K562 (cell line): Measurements from ENCODE around the gene SNIP1. TPM values are rescaled to one million over a fixed set of nuclear protein-coding genes. Genes with fewer than 3 reads are reported as not detected.

Source experiments
- ATAC-seq: fragments of 200-7000 bp; cut with Tn5 transposase; 3 replicates; pipeline ENCODE4 v1.9.1; 2020; ENCODE audit warnings: moderate library complexity
- BruUV-seq: library from RNA; stranded (reverse); fragments of 400-500 nt; replicated peaks from 2 replicates; lab custom pipeline; 2021; lab: Mats Ljungman, UMichigan
- CTCF ChIA-PET: fragments of 300-600 bp; formaldehyde crosslinking; extraction: SDS; loops from one replicate; lab custom pipeline; 2021; ENCODE audit warnings: low intra/inter-chr PET ratio; lab: Yijun Ruan, JAX
- POLR2A ChIA-PET: fragments of 300-600, 350-650 bp; sonication (Branson Sonifier 250); formaldehyde crosslinking; extraction: SDS; loops from one replicate; lab custom pipeline; 2021; ENCODE audit warnings: antibody characterized with exemption, inconsistent platforms; lab: Yijun Ruan, JAX
- DNase-seq, 4 experiments: peaks; one replicate each; pipeline versions ENCODE4 v3.0.0 to v3.0.0-alpha.2; 2011 to 2018; ENCODE audit warnings: low spot score in 3 of 4, mixed read lengths in 3 of 4; ENCODE audit errors: extremely low read depth in 1 of 4
- FAIRE-seq: peaks from 2 replicates; lab custom pipeline; 2011; peaks lifted over from hg19 to GRCh38; lab: Jason Lieb, UNC
- H2AFZ ChIP-seq: 2 replicates; pipeline ENCODE4 v1.6.0; 2011; ENCODE audit warnings: low read depth, low read length, control low read depth, inconsistent platforms
- H3K27ac ChIP-seq: fragments of 200-600 bp; 3 replicates; pipeline ENCODE4 v1.8.0; 2011; ENCODE audit warnings: low read depth, mild to moderate bottlenecking, control low read depth, inconsistent platforms, low read length, moderate library complexity, mixed read lengths; ENCODE audit errors: extremely low read depth
- H3K27me3 ChIP-seq, 2 experiments: fragments of 300-600 bp in 1 of 2; 2 replicates in 1 of 2; 3 replicates in 1 of 2; pipeline versions ENCODE4 v1.6.0 to v1.8.0; 2011; ENCODE audit warnings: inconsistent platforms in 2 of 2, low read length in 2 of 2, mild to moderate bottlenecking in 1 of 2, mixed read lengths in 1 of 2, moderate library complexity in 1 of 2; ENCODE audit not compliant: control insufficient read depth in 2 of 2, insufficient read depth in 2 of 2
- H3K36me3 ChIP-seq: fragments of 300-600 bp; 3 replicates; pipeline ENCODE4 v1.8.0; 2011; ENCODE audit warnings: mild to moderate bottlenecking, low read length, inconsistent platforms; ENCODE audit not compliant: control insufficient read depth, insufficient read depth
- H3K4me1 ChIP-seq, 2 experiments: fragments of 200-600 bp in 1 of 2; replicated peaks in 1 of 2; 2 replicates in 1 of 2; 3 replicates in 1 of 2; pipeline versions ENCODE4 v1.5.1 to v1.8.0; 2011; ENCODE audit warnings: inconsistent platforms in 2 of 2, low read length in 2 of 2, mild to moderate bottlenecking in 1 of 2, mixed read lengths in 1 of 2, moderate library complexity in 1 of 2; ENCODE audit not compliant: control insufficient read depth in 2 of 2, insufficient read depth in 2 of 2
- H3K4me2 ChIP-seq: 2 replicates; pipeline ENCODE4 v1.6.1; 2011; ENCODE audit warnings: low read length, control low read depth, inconsistent platforms, mixed read lengths; ENCODE audit not compliant: insufficient read depth
- H3K4me3 ChIP-seq: fragments of 200-600 bp; sonication (generic), shearing (Covaris generic); 2 replicates; pipeline ENCODE4 v1.5.1; 2016; ENCODE audit warnings: control low read depth, inconsistent platforms
- H3K79me2 ChIP-seq: fragments of 200-600 bp; 3 replicates; pipeline ENCODE4 v1.8.0; 2011; ENCODE audit warnings: low read length, inconsistent platforms; ENCODE audit not compliant: control insufficient read depth, insufficient read depth
- H3K9ac ChIP-seq, 2 experiments: 2 replicates each; pipeline versions ENCODE4 v1.6.0 to v1.6.1; 2011; ENCODE audit warnings: low read depth in 2 of 2, low read length in 2 of 2, control low read depth in 1 of 2, inconsistent platforms in 1 of 2, mild to moderate bottlenecking in 1 of 2, mixed read lengths in 1 of 2; ENCODE audit not compliant: insufficient read depth in 1 of 2
- H3K9me1 ChIP-seq: one replicate; pipeline ENCODE4 v1.6.0; 2011; ENCODE audit warnings: inconsistent platforms, mild to moderate bottlenecking, low read length, moderate library complexity; ENCODE audit not compliant: control insufficient read depth, insufficient read depth
- H3K9me3 ChIP-seq: replicated peaks from 2 replicates; pipeline ENCODE4 v1.5.1; 2011; ENCODE audit warnings: low read depth, low read length, inconsistent platforms; ENCODE audit not compliant: control insufficient read depth, insufficient read depth
- H4K20me1 ChIP-seq: replicated peaks from 2 replicates; pipeline ENCODE4 v1.6.1; 2011; ENCODE audit warnings: low read length, inconsistent platforms, mixed read lengths; ENCODE audit not compliant: control insufficient read depth, insufficient read depth
- BDP1 ChIP-seq: IDR thresholded peaks from 3 replicates; pipeline ENCODE4 v1.6.1; 2011; ENCODE audit not compliant: insufficient read length, insufficient read depth
- BRCA1 ChIP-seq, 2 experiments: fragments of 450-650 bp in 1 of 2; sonication (generic) in 1 of 2; formaldehyde crosslinking in 1 of 2; IDR thresholded peaks; 2 replicates each; pipeline versions ENCODE4 v1.5.0 to v1.6.1; 2017 to 2020; ENCODE audit warnings: mild to moderate bottlenecking in 1 of 2, missing genetic modification reagents in 1 of 2
- CGGBP1 ChIP-seq: fragments of 250-450 bp; sonication (Bioruptor Pico); IDR thresholded peaks from 2 replicates; pipeline ENCODE4 v1.9.0; 2021; ENCODE audit warnings: mild to moderate bottlenecking
- E2F8 ChIP-seq: fragments of 450-650 bp; IDR thresholded peaks from 2 replicates; pipeline ENCODE4 v1.7.1; 2018; ENCODE audit warnings: mild to moderate bottlenecking, low read depth; ENCODE audit not compliant: partially characterized antibody
- EP300 ChIP-seq: IDR thresholded peaks from 2 replicates; pipeline ENCODE4 v1.6.1; 2012; ENCODE audit warnings: low read length, improper control_type of control experiment
- HDAC1 ChIP-seq, 2 experiments: fragments of 450-650 bp; IDR thresholded peaks; 2 replicates each; pipeline ENCODE4 v1.6.1; 2016 to 2017; ENCODE audit warnings: inconsistent platforms in 1 of 2, mild to moderate bottlenecking in 1 of 2, moderate library complexity in 1 of 2
- MCM5 ChIP-seq: fragments of 450-650 bp; IDR thresholded peaks from 2 replicates; pipeline ENCODE4 v1.6.1; 2016; ENCODE audit warnings: low read depth
- MECOM ChIP-seq: fragments of 250-450 bp; sonication (Bioruptor Pico); IDR thresholded peaks from 2 replicates; pipeline ENCODE4 v1.8.0; 2022; ENCODE audit warnings: inconsistent platforms
- PKNOX1 ChIP-seq: fragments of 450-650 bp; IDR thresholded peaks from 2 replicates; pipeline ENCODE4 v1.6.1; 2016
- PPARD ChIP-seq: fragments of 250-450 bp; sonication (Bioruptor Pico); IDR thresholded peaks from 2 replicates; pipeline ENCODE4 v1.8.0; 2022; ENCODE audit warnings: inconsistent platforms, mild to moderate bottlenecking, moderate library complexity
- PYGO2 ChIP-seq: fragments of 450-650 bp; IDR thresholded peaks from 2 replicates; pipeline ENCODE4 v1.6.1; 2016; ENCODE audit warnings: mild to moderate bottlenecking, missing genetic modification characterization, moderate library complexity, missing compliant biosample characterization
- SIX5 ChIP-seq, 2 experiments: IDR thresholded peaks; 2 replicates each; pipeline ENCODE4 v1.6.1; 2011; ENCODE audit warnings: low read length in 2 of 2, borderline replicate concordance in 1 of 2, low read depth in 1 of 2, mild to moderate bottlenecking in 1 of 2, moderate library complexity in 1 of 2; ENCODE audit not compliant: insufficient read depth in 1 of 2
- SP1 ChIP-seq: sonication (generic); formaldehyde crosslinking; IDR thresholded peaks from 2 replicates; pipeline ENCODE4 v1.8.1; 2022; ENCODE audit warnings: mild to moderate bottlenecking, missing genetic modification reagents
- TGIF2 ChIP-seq: sonication (generic); formaldehyde crosslinking; IDR thresholded peaks from 2 replicates; pipeline ENCODE4 v1.8.1; 2022; ENCODE audit warnings: mild to moderate bottlenecking, missing genetic modification reagents, moderate library complexity
- ZBTB2 ChIP-seq: fragments of 450-650 bp; IDR thresholded peaks from 2 replicates; pipeline ENCODE4 v1.6.1; 2016; ENCODE audit warnings: antibody characterized with exemption
- ZNF12 ChIP-seq: sonication (generic); formaldehyde crosslinking; IDR thresholded peaks from 2 replicates; pipeline ENCODE4 v1.4.0; 2020; ENCODE audit warnings: mild to moderate bottlenecking, missing genetic modification reagents
- ZNF124 ChIP-seq: sonication (generic); formaldehyde crosslinking; IDR thresholded peaks from 2 replicates; pipeline ENCODE4 v1.8.1; 2022; ENCODE audit warnings: missing genetic modification reagents
- WGBS: fragments of 100-300 bp; shearing (Covaris generic); methylation state at CpG from one replicate; pipeline ENCODE4 v1.1.6; 2016; ENCODE audit warnings: low coverage, mixed read lengths; ENCODE audit not compliant: insufficient coverage; ENCODE audit errors: missing lambda C conversion rate; 5-methylcytosine and 5-hydroxymethylcytosine counted together
- in situ Hi-C: fragments of 300-500 bp; cut with MboI; formaldehyde crosslinking; loops from 4 replicates; pipeline ENCODE4 v1.15.0; 2018; ENCODE audit warnings: inconsistent platforms, mixed read lengths
- intact Hi-C: fragments of 100-400 bp; cut with micrococcal nuclease; formaldehyde crosslinking; loops from 2 replicates; pipeline ENCODE4 v1.14.2; 2022
- polyA plus RNA-seq, 8 experiments: library from polyadenylated mRNA; depleted of rRNA in 4 of 8; stranded (reverse) in 5 of 8; unstranded in 3 of 8; fragments of >200 nt; fragmentation: Nextera tagmentation in 2 of 8; fragmentation: Illumina TruSeq in 1 of 8; extraction: Ambion mirVana in 2 of 8; extraction: Trizol in 1 of 8; gene quantifications; 2 replicates each; pipeline versions ENCODE4 v1.2.1 to v1.2.3, GENCODE V29; 2011 to 2014; ENCODE audit warnings: inconsistent platforms in 1 of 8, missing spikeins in 1 of 8
- total RNA-seq, 7 experiments: library from RNA; depleted of rRNA in 6 of 7; stranded (reverse); fragments of >200 nt in 6 of 7; fragmentation: Illumina TruSeq in 2 of 7; extraction: Trizol in 2 of 7; gene quantifications; 2 replicates each; pipeline versions ENCODE4 v1.2.1 to v1.2.3, GENCODE V29; 2011 to 2021; ENCODE audit warnings: low replicate concordance in 1 of 7

The SNIP1 gene
- total and polyA plus RNA-seq, 9 of the 15 experiments (the other 6 are each of a cell fraction or from before 2014, with no cell fraction given) = 2.9 to 25.9 (median 14.6) TPM

- intact Hi-C loops = loop anchor here (5.0 kb wide), 1 partner anchor 43 kb away; the partner anchor contains the start of gene DNALI1
- H3K4me1 ChIP-seq = peaks cover 13 to 17% of the 10 kb centered on the region in 2 experiments; a peak in 4 of 5 replicates
- no peak for FAIRE-seq
- ChIA-PET POLR2A (interaction anchor here (0.5 to 4.5 kb wide), 13 partner anchors 8 to 1035 kb away, joined by 3 to 42 read pairs (median 8); partner anchors contain the start of gene SNIP1), CTCF (interaction anchor here (0.6 to 1.1 kb wide), 3 partner anchors 14 to 345 kb away, joined by 3 to 4 read pairs (median 3); partner anchors contain the start of gene MTF1)
- H3K79me2 ChIP-seq = peaks cover 41% of the 10 kb centered on the region
- BruUV-seq = TSS peak; percentile 64
- DNase-seq = peak; percentile 50 to 75 (median 63)
- H3K9me1 ChIP-seq = peaks cover 4% of the 10 kb centered on the region
- no peaks in the 10 kb centered on the region for H3K9me3 ChIP-seq
- H3K4me2 ChIP-seq = peak overlapping the region; percentile 96
- H2AFZ ChIP-seq = peak overlapping the region; percentile 98
- peak overlapping the region; percentile 97 for H3K4me3 ChIP-seq
- H3K27me3 ChIP-seq = no peaks in the 10 kb centered on the region
- H3K9ac ChIP-seq = peak overlapping the region; percentile 96 to 97
- peak overlapping the region; percentile 99; the same call in 2 of the 3 replicates for H3K27ac ChIP-seq
- H3K36me3 ChIP-seq = peaks cover 32% of the 10 kb centered on the region
- in situ Hi-C loops = no loop called here
- ATAC-seq = peak; percentile 26
- under 1% methylated on average over 20 of the region's 26 CpGs for WGBS
- peaks cover 4% of the 10 kb centered on the region; the same call in 1 of the 2 replicates for H4K20me1 ChIP-seq
- TF ChIP-seq HDAC1 (IDR thresholded peaks at IDR 0.05) (0 out of 4 replicates have a peak, but pooled peaks of 1 of the 2 experiments have one; percentile 17), PKNOX1 (peak; percentile 76), BRCA1 (IDR thresholded peaks at IDR 0.05) (no peak), BRCA1 (CRISPR knock-in tag; IDR thresholded peaks at IDR 0.05) (no peak), BDP1 (no peak), SIX5 (IDR thresholded peaks at IDR 0.05; ENCODE audit: borderline replicate concordance in 1 of 2, insufficient read depth in 1 of 2, low read depth in 1 of 2, low read length in 2 of 2) (no peak), ZNF12 (CRISPR knock-in tag) (no peak), TGIF2 (no peak), E2F8 (no peak), PPARD (CRISPR knock-in tag) (no peak), ZBTB2 (no peak), EP300 (no peak), MECOM (no peak), MCM5 (no peak), SP1 (CRISPR knock-in tag) (peak; percentile 19; the same call in 1 of the 2 replicates), PYGO2 (tag) (no peak), ZNF124 (CRISPR knock-in tag) (no peak), CGGBP1 (no peak)
Measured at GRCh38 chr1:37513795-37514349, 40.2 kb downstream of the SNIP1 start.
